H7 (cell line): Measurements from ENCODE around the gene COQ4. TPM values are rescaled to one million over a fixed set of nuclear protein-coding genes. Genes with fewer than 3 reads are reported as not detected.
"Not testable (repeated sequence)": the region's sequence is repeated elsewhere in the genome, so short reads cannot be mapped to it uniquely, and the experiment has no call there.

Experiments used
- DNase-seq: peaks from one replicate; pipeline ENCODE4 v3.0.0; 2012
- H3K27me3 ChIP-seq: 2 replicates; pipeline ENCODE4 v1.6.0; 2011; ENCODE audit warnings: mild to moderate bottlenecking, low read length; ENCODE audit not compliant: control insufficient read depth, insufficient read depth
- H3K36me3 ChIP-seq: replicated peaks from 2 replicates; pipeline ENCODE4 v1.5.1; 2011; ENCODE audit warnings: low read length; ENCODE audit not compliant: control insufficient read depth, insufficient read depth
- H3K4me3 ChIP-seq: 2 replicates; pipeline ENCODE4 v1.5.1; 2011; ENCODE audit warnings: low read depth, mild to moderate bottlenecking, control low read depth, low read length, moderate library complexity; ENCODE audit not compliant: insufficient read depth
- total RNA-seq: library from RNA; depleted of rRNA; stranded (reverse); fragments of >200 nt; shearing (Covaris generic); gene quantifications from 2 replicates; pipeline ENCODE4 v1.2.3, GENCODE V29; 2014; rRNA removed

The COQ4 gene
- total RNA-seq: 45.9 and 55.3 TPM in 2 replicates

GRCh38 chr9:128322404-128323211 lies at the start of gene COQ4, which contains the start of gene TRUB2:
COQ4 (plus strand) TSS chr9:128322839; CDS start chr9:128322859, 20 bp downstream.
TRUB2 (minus strand) TSS chr9:128322447; CDS start chr9:128322408, 39 bp downstream.
- H3K4me3 ChIP-seq: peak within 1 kb of the TSS; percentile 91
- H3K36me3 ChIP-seq: peaks cover 10% of the 10 kb centered on the region
- DNase-seq: peak; percentile 95
- H3K27me3 ChIP-seq: no peaks in the 10 kb centered on the region

- Histone ChIP-seq H3K27me3 (no peaks in the 10 kb centered on the region), H3K4me3 (no peak overlapping the region), H3K36me3 (peaks cover 13% of the 10 kb centered on the region)
- no peak for DNase-seq
Observed at GRCh38 chr9:128274245-128274644, 48.4 kb upstream of the COQ4 start.

DNA sequence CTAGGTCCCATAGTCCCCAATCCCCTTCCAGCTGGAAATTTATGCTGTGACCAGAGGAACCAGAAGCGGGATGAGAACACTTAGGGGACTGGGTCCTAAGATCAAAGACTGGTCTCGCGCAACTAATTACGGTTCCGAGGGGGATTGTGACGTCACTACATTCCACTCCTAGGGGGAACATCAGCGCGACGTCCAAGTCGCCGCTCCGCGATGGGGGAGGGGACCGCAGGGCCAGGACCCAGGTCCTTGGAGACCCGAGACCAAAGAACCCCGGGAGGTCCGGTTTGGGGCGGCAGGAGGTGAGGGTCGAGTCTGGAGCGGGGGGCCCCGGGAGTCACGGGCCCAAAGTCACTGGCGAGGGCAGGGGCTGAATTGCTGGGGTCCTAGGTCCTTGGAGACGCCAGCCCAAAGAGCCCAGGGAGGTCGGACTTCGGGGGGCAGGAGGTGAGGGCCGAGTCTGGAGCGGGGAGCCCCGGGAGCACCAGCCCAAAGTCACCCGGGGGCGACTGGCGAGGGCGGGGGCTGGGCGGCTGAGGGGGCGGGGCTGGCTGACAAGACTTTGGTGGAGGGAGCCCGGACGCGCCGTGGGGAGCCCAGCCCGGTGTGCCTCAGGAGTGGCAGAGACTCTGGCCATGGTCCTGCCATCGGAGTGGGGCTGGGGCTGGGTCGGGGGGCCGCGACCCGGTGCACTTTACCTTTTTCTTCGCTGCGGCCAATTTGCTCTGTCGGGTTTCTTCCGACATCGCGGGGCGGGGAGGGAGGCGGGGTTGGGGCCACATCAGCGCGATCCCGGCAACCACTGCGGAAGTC lies 47.2 kb upstream of the COQ4 start, which contains the start of gene GOLGA2:
GOLGA2 (minus strand) TSS at position 810 of the 810 bp plus-strand sequence; CDS start at position 779, 31 bp downstream.
- Histone ChIP-seq H3K27me3 (no peaks in the 10 kb centered on the region), H3K4me3 (peak within 1 kb of the TSS; percentile 84), H3K36me3 (peaks cover 17% of the 10 kb centered on the region)
- DNase-seq: peak; percentile 94

DNA sequence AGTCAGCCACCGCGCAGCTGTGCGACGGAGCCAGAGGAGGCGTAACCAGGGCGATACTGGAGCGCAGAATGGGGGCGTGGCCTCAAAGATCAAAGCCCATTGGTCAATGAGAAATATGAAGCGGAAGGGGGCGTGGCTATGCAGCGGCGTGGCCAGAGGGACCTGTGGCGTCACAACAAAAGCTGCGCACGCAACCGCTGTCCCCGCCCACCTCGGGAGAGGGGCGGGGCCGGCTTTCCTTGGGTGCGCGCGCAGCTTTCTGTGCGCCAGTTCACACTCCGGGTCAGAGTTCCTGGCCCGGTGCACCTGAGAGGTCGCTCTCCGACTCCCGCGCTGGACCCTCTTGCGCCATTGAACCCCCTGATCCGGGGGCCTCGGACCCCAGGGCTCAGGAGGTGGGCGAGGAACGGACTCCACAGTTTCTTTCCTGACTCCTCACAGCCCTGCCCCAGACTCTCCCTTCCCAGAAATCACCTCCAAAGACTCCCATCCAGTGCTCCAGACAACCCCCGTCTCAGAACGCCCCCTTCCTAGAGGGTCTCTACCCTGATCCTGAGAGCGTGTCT lies 46.5 kb upstream of the COQ4 start, which contains the start of gene SWI5:
SWI5 (plus strand) TSS at position 269 of the 566 bp plus-strand sequence.
- H3K36me3 ChIP-seq: peaks cover 15% of the 10 kb centered on the region
- DNase-seq: peak; percentile 99
- peak within 1 kb of the TSS; percentile 84 for H3K4me3 ChIP-seq
- no peaks in the 10 kb centered on the region for H3K27me3 ChIP-seq

GRCh38 chr9:128276574-128277270 lies 45.9 kb upstream of the COQ4 start:
- Histone ChIP-seq H3K27me3 (no peaks in the 10 kb centered on the region), H3K36me3 (peaks cover 12% of the 10 kb centered on the region), H3K4me3 (peak overlapping the region; percentile 80)
- peak; percentile 78 for DNase-seq

DNA sequence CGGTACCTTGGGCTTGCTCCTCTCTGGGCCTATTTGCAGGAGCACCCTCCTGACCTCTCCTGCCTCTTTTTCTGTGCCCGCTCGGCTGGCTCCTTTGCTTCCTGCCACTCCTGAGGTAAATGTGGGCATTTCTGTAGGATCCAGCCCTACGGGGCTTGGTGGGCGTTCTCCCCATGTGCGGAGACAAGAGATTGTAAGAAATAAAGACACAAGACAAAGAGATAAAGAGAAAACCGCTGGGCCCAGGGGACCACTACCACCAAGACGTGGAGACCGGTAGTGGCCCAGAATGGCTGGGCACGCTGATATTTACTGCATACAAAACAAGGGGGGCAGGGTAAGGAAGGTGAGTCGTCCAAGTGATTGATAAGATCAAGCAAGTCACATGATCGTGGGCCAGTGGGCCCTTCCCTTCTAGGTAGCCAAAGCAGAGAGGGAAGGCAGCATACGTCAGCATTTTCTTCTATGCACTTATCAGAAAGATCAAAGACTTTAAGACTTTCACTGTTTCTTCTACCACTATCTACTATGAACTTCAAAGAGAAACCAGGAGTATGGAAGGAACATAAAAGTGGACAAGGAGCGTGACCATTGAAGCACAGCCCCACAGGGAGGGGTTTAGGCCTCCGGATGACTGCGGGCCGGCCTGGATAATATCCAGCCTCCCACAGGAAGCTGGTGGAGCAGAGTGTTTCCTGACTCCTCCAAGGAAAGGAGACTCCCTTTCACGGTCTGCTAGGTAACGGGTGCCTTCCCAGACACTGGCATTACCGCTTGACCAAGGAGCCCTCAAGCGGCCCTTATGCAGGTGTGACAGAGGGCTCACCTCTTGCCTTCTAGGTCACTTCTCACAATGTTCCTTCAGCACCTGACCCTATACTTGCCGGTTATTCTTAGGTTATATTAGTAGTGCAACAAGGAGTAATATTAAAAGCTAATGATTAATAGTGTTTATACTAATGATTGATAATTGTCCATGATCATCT lies 43.3 kb upstream of the COQ4 start:
- not testable (repeated sequence) for H3K36me3 ChIP-seq, DNase-seq

GRCh38 chr9:128280084-128280622 lies 42.5 kb upstream of the COQ4 start:
- DNase-seq: no peak
- Histone ChIP-seq H3K4me3 (no peak overlapping the region), H3K27me3 (no peaks in the 10 kb centered on the region), H3K36me3 (peaks cover 4% of the 10 kb centered on the region)

More for the DNA sequence above, 43.3 kb upstream of the COQ4 start:
- H3K4me3 ChIP-seq, H3K27me3 ChIP-seq: not testable (repeated sequence)

DNA sequence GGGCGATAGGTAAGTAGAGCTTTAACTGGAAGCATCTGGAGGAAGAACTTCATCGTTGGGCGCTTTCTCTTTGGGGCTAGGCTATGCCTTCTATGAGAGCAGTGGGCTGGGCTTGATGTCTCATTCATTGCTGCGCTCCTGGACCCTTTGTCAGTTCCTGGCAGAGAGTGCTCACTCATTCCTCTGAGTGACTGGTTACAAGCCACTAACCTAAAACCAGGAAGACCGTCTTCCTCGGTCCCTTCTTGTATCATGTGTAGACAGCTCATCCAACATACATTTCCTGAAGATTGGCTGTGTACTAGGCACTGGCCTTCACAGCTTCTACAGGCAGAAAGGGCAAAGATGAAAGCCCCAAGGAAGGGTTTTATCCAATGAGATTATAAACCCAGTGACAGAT lies 40.1 kb upstream of the COQ4 start:
- Histone ChIP-seq H3K27me3 (no peaks in the 10 kb centered on the region), H3K4me3 (no peak overlapping the region), H3K36me3 (peaks cover 11% of the 10 kb centered on the region)
- DNase-seq: no peak

- Histone ChIP-seq H3K27me3 (no peaks in the 10 kb centered on the region), H3K36me3 (peaks cover 14% of the 10 kb centered on the region), H3K4me3 (no peak overlapping the region)
- no peak for DNase-seq
Observed at GRCh38 chr9:128285033-128285784, 37.4 kb upstream of the COQ4 start.

- Histone ChIP-seq H3K36me3 (peaks cover 13% of the 10 kb centered on the region), H3K27me3 (no peaks in the 10 kb centered on the region), H3K4me3 (no peak overlapping the region)
- no peak for DNase-seq
Observed at GRCh38 chr9:128286440-128286839, 36.2 kb upstream of the COQ4 start.

DNA sequence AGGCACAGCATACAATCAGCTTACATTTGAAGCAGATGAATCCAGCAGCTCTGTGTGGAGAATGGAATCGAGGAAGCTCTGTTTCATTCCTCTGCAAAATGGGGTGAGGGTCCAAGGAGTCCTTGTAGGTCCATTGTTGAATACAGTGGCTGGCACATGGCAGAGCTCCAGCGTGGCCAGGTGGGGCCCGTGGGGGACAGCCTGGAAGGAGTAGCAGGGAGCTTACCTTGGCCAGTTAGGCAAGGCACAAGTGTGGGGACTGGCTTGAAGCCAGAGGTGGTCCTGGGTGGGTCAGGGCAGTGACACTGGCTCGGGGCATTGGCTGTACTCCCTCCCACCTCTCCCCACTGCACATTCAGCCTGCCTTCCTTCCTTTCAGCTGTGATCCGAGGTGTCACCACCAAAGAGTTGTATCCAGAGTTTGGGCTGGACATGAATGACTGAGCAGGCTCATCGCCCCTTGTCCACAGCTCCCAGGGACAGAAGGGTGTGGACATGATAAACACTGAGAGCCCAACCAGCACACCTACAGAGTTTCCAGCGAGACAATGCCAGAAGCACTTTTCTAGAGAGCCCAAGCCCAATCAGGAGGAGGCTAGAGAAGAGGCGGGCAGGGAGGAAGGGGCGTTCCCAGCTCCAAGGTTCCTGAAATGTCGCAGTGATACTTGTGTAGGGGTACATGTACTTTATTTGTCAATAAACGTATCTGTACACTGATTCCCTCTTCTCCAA lies 34.2 kb upstream of the COQ4 start:
- peaks cover 13% of the 10 kb centered on the region for H3K36me3 ChIP-seq
- H3K27me3 ChIP-seq: no peaks in the 10 kb centered on the region
- DNase-seq: no peak
- no peak overlapping the region for H3K4me3 ChIP-seq

GRCh38 chr9:128292009-128292408 lies 30.6 kb upstream of the COQ4 start:
- Histone ChIP-seq H3K4me3 (no peak overlapping the region), H3K36me3 (peaks cover 5% of the 10 kb centered on the region), H3K27me3 (no peaks in the 10 kb centered on the region)
- no peak for DNase-seq
